NB4 (cell line): Measurements from ENCODE around the gene SEH1L.

Source experiments
- DNase-seq: peaks from one replicate; pipeline ENCODE4 v3.0.0; 2010; ENCODE audit warnings: low read depth
- H3K4me3 ChIP-seq: one replicate; pipeline ENCODE4 v1.5.1; 2011; ENCODE audit warnings: mild to moderate bottlenecking, low read depth, low read length, moderate library complexity
- MYC ChIP-seq: IDR thresholded peaks from 2 replicates; pipeline ENCODE4 v1.6.1; 2011; ENCODE audit warnings: low read depth, low read length
- POLR2A ChIP-seq: IDR thresholded peaks from 2 replicates; pipeline ENCODE4 v1.6.1; 2011; ENCODE audit warnings: mild to moderate bottlenecking; ENCODE audit not compliant: insufficient read length; ENCODE audit errors: extremely low read depth
- TF ChIP-seq, protein P1 (sequence below): IDR thresholded peaks from 2 replicates; pipeline ENCODE4 v1.6.1; 2011; ENCODE audit warnings: low read depth, low read length
- TF ChIP-seq, protein P2 (sequence below): IDR thresholded peaks from one replicate; pipeline ENCODE4 v1.5.1; 2012; ENCODE audit warnings: low read depth, low read length

The SEH1L gene

DNA sequence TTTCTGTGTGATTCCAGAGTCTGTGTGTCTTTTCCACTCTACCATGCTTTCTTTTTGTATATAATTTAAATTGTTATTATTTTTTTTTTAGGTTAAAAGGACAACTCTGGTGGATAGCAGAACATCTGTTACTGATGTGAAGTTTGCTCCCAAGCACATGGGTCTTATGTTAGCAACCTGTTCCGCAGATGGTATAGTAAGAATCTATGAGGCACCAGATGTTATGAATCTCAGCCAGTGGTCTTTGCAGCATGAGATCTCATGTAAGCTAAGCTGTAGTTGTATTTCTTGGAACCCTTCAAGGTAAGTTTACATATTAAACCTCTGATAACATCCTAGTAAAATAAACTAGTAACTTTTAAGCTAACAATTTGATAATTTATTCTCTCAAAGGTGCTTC lies 15.3 kb downstream of the SEH1L start:
- no peak overlapping the region for H3K4me3 ChIP-seq
- no peak for DNase-seq
- no peak for TF ChIP-seq POLR2A
- TF ChIP-seq, protein P1, sequence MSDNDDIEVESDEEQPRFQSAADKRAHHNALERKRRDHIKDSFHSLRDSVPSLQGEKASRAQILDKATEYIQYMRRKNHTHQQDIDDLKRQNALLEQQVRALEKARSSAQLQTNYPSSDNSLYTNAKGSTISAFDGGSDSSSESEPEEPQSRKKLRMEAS = no peak
- TF ChIP-seq, protein P2, sequence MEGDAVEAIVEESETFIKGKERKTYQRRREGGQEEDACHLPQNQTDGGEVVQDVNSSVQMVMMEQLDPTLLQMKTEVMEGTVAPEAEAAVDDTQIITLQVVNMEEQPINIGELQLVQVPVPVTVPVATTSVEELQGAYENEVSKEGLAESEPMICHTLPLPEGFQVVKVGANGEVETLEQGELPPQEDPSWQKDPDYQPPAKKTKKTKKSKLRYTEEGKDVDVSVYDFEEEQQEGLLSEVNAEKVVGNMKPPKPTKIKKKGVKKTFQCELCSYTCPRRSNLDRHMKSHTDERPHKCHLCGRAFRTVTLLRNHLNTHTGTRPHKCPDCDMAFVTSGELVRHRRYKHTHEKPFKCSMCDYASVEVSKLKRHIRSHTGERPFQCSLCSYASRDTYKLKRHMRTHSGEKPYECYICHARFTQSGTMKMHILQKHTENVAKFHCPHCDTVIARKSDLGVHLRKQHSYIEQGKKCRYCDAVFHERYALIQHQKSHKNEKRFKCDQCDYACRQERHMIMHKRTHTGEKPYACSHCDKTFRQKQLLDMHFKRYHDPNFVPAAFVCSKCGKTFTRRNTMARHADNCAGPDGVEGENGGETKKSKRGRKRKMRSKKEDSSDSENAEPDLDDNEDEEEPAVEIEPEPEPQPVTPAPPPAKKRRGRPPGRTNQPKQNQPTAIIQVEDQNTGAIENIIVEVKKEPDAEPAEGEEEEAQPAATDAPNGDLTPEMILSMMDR = no peak
- no peak for TF ChIP-seq MYC

DNA sequence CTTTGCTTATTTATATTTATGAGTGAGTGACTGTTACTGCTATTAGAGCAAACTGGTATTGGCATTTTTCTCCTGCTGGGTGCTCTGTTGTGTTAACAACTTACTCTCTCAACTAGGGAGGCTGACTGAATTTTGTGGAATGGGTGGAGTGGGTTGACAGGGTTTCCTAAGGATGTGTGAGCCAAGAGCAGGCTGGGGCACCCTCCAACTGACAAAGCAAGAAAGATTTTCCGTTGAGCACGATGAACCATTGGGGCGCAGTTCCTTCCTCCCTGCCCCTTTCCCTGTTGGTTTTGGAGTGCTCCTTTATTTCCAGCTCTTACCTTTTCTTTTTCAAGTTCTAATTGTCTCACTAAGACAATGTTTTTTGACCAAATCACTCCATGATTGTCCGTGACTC lies 20.3 kb downstream of the SEH1L start:
- no peak overlapping the region for H3K4me3 ChIP-seq
- TF ChIP-seq POLR2A = no peak
- TF ChIP-seq MYC = no peak
- TF ChIP-seq, protein P1 = no peak
- TF ChIP-seq, protein P2 = no peak
- DNase-seq = no peak

DNA sequence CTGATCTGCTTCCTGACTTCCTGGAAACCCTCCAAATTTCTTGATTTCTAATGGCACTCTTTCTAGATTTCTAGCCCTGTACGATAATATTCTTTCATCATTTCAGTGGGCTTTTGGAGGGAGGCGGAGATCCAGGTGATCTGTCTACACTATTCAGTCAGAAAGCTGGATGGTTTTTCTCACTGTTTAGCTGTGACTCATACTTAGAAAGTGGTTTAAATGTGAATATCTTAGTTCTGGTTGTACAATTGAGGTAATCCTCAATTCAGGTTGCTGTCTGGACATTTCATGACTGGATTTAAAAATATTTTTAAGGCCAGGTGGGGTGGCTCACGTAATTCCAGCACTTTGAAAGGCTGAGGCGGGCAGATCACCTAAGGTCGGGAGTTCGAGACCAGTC lies 20.8 kb downstream of the SEH1L start:
- DNase-seq = no peak
- H3K4me3 ChIP-seq = no peak overlapping the region
- TF ChIP-seq, protein P2 = no peak
- TF ChIP-seq MYC (no peak), POLR2A (no peak)

DNA sequence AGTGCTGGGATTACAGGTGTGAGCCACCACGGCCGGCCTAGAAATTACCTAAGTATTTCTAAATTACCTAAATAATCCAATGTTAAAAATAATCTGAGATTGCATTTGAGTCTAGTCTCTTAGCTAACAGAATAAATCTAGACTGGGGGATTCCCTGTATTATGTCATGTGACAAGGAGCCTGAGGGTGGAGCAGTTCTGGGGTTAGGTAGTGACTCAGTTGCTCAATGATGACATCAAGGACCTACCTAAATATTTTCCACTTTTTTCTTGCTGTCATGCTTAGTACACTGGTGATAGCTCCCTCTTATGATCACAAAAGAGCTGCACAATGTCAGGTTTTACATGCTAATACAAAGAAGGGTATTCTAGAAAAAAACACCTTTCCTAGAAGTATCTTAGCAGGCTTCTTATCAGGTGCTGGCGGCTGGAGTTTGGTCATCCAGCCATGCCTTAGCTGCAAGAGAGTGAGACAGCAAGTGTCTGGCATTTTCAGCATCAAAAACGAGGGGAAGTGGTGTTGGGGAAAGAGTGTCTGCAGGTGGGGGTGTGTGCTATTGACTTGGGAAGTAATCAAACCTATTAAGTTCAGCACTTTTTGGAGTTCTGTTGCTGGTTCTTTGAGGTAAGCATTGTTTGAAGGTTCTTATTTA lies 25.9 kb downstream of the SEH1L start:
- H3K4me3 ChIP-seq = no peak overlapping the region
- TF ChIP-seq, protein P1 = no peak
- TF ChIP-seq MYC (no peak), POLR2A (no peak)
- TF ChIP-seq, protein P2 = no peak
- DNase-seq = no peak

DNA sequence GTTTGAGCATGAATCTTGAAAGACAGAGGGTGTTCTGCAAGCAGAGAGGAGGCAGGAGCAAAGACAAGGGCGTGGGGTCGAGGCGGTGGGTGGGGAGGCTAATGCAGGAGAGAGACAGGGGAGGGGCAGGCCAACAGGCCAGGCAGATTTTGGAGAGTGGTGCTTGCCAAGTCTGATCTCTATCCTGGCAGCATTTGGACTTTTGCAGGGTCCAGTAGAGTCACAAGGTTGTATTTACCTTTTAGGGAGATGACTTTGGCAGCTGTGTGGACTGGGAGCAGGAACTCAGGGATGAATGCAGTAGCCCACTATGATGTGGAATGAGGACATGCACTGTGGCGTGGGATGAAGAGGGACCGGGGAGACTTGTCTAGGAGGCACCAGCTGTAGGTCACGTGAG lies 27.7 kb downstream of the SEH1L start:
- no peak for DNase-seq

More for the DNA sequence above, 27.7 kb downstream of the SEH1L start:
- no peak overlapping the region for H3K4me3 ChIP-seq
- TF ChIP-seq, protein P1 = no peak
- TF ChIP-seq POLR2A = no peak
- TF ChIP-seq MYC = no peak
- TF ChIP-seq, protein P2 = no peak
